Activated naive CD8-positive, alpha-beta T cell treated with anti-CD3 and anti-CD28 coated beads for 36 hours (primary cell): ENCODE measurements around the gene GPR107. TPM values are rescaled to one million over a fixed set of nuclear protein-coding genes. Genes with fewer than 3 reads are reported as not detected.

ENCODE experiments used
- DNase-seq: peaks from one replicate; pipeline ENCODE4 v3.0.0; 2021
- H3K27ac Mint-ChIP-seq: one replicate; pipeline ENCODE4 v1.8.0; 2022; ENCODE audit warnings: mild to moderate bottlenecking, moderate library complexity, mixed read lengths
- H3K27me3 Mint-ChIP-seq: one replicate; pipeline ENCODE4 v1.8.0; 2022; ENCODE audit warnings: mild to moderate bottlenecking, mixed read lengths
- H3K36me3 Mint-ChIP-seq: one replicate; pipeline ENCODE4 v1.8.0; 2021; ENCODE audit warnings: mild to moderate bottlenecking, mixed read lengths
- H3K4me1 Mint-ChIP-seq: one replicate; pipeline ENCODE4 v1.8.0; 2021; ENCODE audit warnings: mixed read lengths
- H3K4me3 Mint-ChIP-seq: one replicate; pipeline ENCODE4 v1.8.0; 2022; ENCODE audit warnings: mild to moderate bottlenecking, moderate library complexity, mixed read lengths
- H3K9me3 Mint-ChIP-seq: one replicate; pipeline ENCODE4 v1.8.0; 2022; ENCODE audit warnings: mixed read lengths
- total RNA-seq, 2 experiments: library from RNA; stranded (reverse); gene quantifications; one replicate each; pipeline ENCODE4 v1.2.3, GENCODE V29; 2021

GPR107 gene
- total RNA-seq, 2 experiments from 2014 or later = 17.7 to 19.4 TPM

GRCh38 chr9:130022566-130023143 lies 31.1 kb upstream of the GPR107 start:
- DNase-seq = no peak
- Mint-ChIP-seq H3K9me3 (no peaks in the 10 kb centered on the region), H3K4me3 (no peak overlapping the region), H3K27ac (peak overlapping the region; percentile 73), H3K27me3 (no peaks in the 10 kb centered on the region), H3K4me1 (peaks cover 86% of the 10 kb centered on the region), H3K36me3 (peaks cover 65% of the 10 kb centered on the region)

DNA sequence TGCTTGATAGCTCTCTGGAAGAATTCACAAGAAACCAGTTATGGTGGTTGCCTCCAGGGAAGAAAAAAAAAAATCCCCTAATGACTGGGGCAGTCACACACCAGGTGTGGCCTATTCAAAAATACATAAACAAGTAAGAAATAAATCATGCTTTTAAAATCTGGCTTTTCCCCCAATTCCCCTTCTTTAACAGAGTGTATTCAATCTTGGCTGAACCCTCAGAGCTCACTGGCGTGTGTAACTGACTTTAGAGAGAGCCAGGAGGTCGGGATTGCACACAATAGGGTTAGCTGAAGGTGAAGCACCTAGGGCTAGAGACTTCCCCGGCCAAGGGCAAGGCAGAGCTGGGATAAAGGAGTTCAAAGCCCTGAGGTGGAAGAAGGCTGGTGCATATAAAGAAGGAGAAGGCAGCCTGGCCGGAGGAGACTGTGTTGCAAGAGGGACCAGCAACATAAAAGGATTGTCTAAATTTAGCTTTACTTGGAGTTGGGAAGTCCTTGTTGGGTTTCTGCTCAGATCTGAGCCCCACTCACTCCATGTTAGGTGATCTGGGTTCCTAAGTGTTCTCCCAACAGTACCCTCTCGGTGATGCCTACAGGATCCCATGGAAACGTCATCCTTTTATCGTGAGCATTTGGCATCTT lies 30.4 kb upstream of the GPR107 start:
- Mint-ChIP-seq H3K4me3 (no peak overlapping the region), H3K4me1 (peaks cover 87% of the 10 kb centered on the region), H3K9me3 (no peaks in the 10 kb centered on the region), H3K27me3 (no peaks in the 10 kb centered on the region), H3K27ac (peak overlapping the region; percentile 73), H3K36me3 (peaks cover 66% of the 10 kb centered on the region)
- DNase-seq = no peak

DNA sequence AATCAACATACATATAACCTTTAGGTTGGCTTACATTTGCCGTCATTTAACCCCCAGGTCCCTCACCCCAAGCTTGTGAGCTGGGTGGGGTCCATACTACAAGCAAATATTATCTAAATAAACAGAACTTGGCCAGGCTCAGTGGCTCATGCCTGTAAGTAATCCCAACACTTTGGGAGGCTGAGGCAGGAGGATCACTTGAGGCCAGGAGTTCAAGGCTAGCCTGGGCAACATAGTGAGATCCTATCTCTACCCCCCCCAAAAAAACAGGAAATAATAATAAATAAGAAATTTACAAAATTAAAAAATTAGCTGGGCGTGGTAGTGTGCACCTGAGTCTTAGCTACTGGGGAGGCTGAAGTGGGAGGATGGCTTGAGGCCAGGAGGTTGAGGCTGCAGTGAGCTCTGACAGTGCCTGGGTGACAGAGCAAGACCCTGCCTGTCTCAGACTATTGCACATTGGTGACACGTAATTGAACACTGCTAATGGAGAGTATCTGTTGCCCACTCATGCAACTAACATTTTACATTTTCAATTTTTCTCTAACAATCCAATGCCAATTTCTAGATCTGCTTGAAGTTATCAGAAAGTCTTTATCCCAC lies 29.6 kb upstream of the GPR107 start:
- Mint-ChIP-seq H3K4me3 (no peak overlapping the region), H3K4me1 (peaks cover 90% of the 10 kb centered on the region), H3K27ac (peak overlapping the region; percentile 73), H3K36me3 (peaks cover 71% of the 10 kb centered on the region), H3K27me3 (no peaks in the 10 kb centered on the region), H3K9me3 (no peaks in the 10 kb centered on the region)
- no peak for DNase-seq

GRCh38 chr9:130024597-130024994 lies 29.1 kb upstream of the GPR107 start:
- Mint-ChIP-seq H3K4me1 (peaks cover 91% of the 10 kb centered on the region), H3K36me3 (peaks cover 72% of the 10 kb centered on the region), H3K9me3 (no peaks in the 10 kb centered on the region), H3K4me3 (no peak overlapping the region), H3K27ac (peak overlapping the region; percentile 30), H3K27me3 (no peaks in the 10 kb centered on the region)
- DNase-seq = no peak

DNA sequence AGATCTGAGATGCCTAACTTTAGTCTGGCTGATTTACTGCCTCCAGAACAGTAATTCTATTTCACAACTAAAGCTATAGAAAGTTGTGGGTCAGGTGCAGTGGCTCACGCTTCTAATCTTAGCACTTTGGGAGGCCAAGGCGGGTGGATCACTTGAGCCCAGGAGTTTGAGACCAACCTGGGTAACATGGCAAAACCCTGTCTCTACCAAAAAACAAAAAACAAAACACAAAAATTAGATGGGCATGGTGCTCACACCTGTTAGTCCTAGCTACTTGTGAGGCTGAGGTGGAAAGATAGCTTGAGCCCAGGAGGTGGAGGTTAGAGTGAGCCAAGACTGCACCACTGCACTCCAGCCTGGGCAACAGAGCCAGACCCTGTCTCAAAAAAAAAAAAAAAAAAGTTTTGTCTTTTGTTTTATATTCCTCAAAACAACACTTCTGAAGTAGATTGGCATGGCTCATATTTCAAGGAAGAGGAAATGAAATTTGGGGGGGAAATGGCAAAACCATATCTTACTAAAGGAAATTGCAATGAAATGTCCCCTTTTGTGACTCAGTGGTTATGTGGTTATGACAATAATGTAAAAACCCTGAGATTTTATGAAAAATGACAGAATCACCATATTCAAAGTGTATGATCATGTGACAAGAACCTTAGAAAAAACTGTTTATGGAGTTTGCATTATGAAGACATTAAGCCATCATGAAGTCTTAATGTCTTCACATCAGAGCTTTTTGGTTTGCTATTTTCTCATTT lies 26.9 kb upstream of the GPR107 start:
- no peak for DNase-seq
- H3K36me3 Mint-ChIP-seq = peaks cover 62% of the 10 kb centered on the region
- H3K9me3 Mint-ChIP-seq = no peaks in the 10 kb centered on the region
- H3K27me3 Mint-ChIP-seq = no peaks in the 10 kb centered on the region
- peak overlapping the region; percentile 92 for H3K27ac Mint-ChIP-seq
- peak overlapping the region; percentile 9 for H3K4me3 Mint-ChIP-seq
- peaks cover 93% of the 10 kb centered on the region for H3K4me1 Mint-ChIP-seq

DNA sequence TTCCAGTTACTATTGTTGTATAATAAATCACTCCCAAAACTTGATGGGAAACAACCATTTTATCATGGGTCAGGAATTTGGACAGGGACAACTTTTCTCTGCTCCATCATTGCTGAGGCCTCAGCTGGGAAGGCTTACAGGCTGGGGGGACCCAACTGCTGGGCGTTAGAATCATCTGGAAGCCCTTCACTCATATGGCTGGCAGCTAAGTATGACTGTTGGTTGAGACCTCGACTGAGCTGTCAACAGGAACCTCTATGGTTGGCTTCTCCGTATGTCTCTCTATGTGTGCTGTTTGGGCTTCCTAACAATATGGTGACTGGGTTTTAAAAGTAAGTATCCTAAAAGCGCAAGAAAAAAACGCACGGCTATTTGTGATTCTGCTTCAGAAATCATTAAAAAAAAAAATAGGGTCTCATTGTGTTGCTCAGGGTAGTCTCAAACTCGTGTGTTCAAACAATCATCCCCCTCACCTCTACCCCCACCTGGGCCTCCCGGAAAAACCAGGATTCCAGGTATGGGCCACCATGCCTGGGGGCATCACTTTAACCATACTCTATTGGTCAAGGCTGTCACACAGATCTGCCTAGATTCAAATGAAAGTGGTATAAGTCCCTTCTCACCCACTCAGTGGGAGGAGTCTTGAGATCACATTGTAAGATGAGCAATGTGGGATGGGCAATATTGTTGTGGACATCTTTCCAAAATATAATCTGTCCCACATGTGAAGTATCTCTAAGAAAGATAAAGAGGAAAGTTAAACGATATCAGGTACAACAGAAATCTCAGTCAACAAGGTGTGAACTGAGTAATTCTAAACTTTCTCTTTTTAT lies 26.0 kb upstream of the GPR107 start:
- no peaks in the 10 kb centered on the region for H3K9me3 Mint-ChIP-seq
- peaks cover 59% of the 10 kb centered on the region for H3K36me3 Mint-ChIP-seq
- DNase-seq = no peak
- peaks cover 95% of the 10 kb centered on the region for H3K4me1 Mint-ChIP-seq
- peak overlapping the region; percentile 92 for H3K27ac Mint-ChIP-seq
- peak overlapping the region; percentile 57 for H3K4me3 Mint-ChIP-seq
- no peaks in the 10 kb centered on the region for H3K27me3 Mint-ChIP-seq

DNA sequence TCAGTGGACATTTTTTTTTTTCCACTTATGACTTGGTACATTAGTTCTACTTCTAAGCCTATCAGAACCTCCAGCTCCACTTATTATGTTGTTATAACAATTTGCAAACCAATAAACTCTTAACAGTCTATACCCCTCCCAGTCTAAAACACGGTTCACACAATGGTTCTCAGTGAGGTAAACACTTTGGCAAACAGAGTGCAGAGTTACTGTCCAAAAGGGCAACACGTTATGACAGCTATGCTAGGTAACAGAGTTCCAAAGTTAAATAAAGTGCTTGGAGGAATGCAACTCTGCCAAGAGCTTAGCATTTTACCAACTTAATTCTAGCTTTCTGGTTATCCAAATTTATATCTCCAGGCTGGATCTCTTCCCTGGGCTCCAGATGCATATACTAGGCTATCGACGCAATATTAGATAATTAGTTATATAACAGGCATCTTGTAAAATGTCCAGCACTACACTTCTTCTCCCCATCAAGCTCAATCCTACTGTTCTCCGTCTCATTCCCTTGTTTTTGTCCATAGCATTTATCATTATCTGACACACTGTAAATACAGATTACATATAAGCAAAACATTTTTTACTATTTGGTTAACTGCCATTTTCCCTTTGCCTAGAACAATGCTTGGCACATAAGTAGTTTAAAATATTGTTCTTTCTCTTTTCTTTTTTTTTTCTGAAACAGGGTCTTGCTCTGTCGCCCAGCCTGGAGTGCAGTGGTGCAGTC lies 25.0 kb upstream of the GPR107 start:
- Mint-ChIP-seq H3K27ac (peak overlapping the region; percentile 92), H3K9me3 (no peaks in the 10 kb centered on the region), H3K27me3 (no peaks in the 10 kb centered on the region), H3K36me3 (peaks cover 64% of the 10 kb centered on the region), H3K4me1 (peaks cover 94% of the 10 kb centered on the region), H3K4me3 (peak overlapping the region; percentile 56)
- no peak for DNase-seq

DNA sequence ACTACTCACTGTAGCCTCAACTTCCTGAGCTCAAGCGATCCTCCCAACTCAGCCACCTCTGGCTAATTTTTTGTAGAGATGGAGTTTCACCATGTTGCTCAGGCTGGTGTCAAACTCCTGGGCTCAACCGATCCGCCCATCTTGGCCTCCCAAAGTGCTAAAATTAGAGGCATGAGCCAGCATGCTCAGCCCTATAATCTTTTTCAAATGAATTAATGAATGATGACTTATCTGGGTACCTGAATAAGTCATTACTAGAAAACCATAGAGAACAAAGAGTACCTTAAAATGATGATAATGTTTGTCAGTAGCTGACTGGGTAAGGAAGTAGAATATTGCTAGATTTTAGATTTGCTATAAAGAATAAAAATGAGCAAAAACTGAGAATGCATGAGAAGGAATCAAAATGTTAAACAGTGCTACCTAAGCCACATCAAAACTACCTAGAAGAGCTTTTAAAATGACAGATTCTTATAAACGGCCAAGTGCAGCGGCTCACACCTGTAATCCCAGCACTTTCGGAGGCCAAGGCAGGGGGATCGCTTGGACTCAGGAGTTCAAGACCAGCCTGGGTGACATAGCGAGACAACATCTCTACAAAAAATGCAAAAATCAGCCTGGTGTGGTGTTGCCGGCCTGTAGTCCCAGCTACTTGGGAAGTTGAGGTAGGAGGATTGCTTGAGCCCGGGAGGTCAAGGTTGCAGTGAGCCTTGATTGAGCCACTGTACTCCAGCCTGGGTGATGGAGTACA lies 24.3 kb upstream of the GPR107 start:
- DNase-seq = peak; percentile 62
- peaks cover 93% of the 10 kb centered on the region for H3K4me1 Mint-ChIP-seq
- no peaks in the 10 kb centered on the region for H3K27me3 Mint-ChIP-seq
- peak overlapping the region; percentile 56 for H3K4me3 Mint-ChIP-seq
- peaks cover 58% of the 10 kb centered on the region for H3K36me3 Mint-ChIP-seq
- peak overlapping the region; percentile 92 for H3K27ac Mint-ChIP-seq
- H3K9me3 Mint-ChIP-seq = no peaks in the 10 kb centered on the region

GRCh38 chr9:130030651-130031127 lies 23.0 kb upstream of the GPR107 start:
- Mint-ChIP-seq H3K36me3 (peaks cover 60% of the 10 kb centered on the region), H3K27me3 (no peaks in the 10 kb centered on the region), H3K27ac (peak overlapping the region; percentile 92), H3K9me3 (no peaks in the 10 kb centered on the region), H3K4me3 (no peak overlapping the region), H3K4me1 (peaks cover 96% of the 10 kb centered on the region)
- DNase-seq = no peak

DNA sequence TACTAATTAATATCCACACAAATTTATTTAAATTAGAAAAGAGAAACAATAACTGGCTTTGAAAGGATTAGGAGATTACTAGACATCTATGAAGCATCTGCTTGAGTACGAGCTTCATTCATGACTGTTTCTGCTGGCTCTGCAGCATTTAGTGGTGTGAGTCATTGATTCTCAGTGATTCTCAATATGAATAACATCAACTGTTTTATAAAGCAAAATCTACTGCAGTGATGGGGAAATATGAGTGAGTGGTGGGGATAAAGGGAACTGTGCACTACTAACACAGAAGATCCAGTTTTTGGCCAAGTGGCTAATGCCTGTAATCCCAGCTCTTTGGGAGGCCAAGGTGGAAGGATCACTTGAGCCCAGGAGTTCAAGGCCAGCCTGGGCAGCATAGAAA lies 19.1 kb upstream of the GPR107 start:
- DNase-seq = no peak
- peaks cover 46% of the 10 kb centered on the region for H3K36me3 Mint-ChIP-seq
- peak overlapping the region; percentile 92 for H3K27ac Mint-ChIP-seq
- H3K9me3 Mint-ChIP-seq = no peaks in the 10 kb centered on the region
- peak overlapping the region; percentile 61 for H3K4me3 Mint-ChIP-seq
- H3K27me3 Mint-ChIP-seq = no peaks in the 10 kb centered on the region
- peaks cover 93% of the 10 kb centered on the region for H3K4me1 Mint-ChIP-seq

DNA sequence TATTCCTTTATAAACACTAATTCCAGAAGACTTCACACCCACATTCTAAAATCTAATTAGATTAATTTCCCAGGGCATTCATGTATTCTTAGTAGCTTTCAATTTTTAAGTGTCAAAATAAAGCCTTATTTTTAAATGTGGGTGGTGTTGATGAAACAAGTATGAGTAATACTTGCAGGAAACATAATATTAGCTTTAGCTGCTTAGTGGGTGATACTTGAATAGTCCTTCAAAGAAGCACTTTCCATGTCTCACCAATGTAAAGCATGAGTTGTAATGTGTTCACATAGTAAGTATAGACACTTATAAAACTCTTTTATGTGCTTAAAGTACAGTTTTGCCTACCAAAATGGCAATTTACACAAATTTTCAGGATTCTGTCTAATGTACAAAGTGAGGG lies 17.6 kb upstream of the GPR107 start:
- peak overlapping the region; percentile 71 for H3K4me3 Mint-ChIP-seq
- H3K9me3 Mint-ChIP-seq = no peaks in the 10 kb centered on the region

DNA sequence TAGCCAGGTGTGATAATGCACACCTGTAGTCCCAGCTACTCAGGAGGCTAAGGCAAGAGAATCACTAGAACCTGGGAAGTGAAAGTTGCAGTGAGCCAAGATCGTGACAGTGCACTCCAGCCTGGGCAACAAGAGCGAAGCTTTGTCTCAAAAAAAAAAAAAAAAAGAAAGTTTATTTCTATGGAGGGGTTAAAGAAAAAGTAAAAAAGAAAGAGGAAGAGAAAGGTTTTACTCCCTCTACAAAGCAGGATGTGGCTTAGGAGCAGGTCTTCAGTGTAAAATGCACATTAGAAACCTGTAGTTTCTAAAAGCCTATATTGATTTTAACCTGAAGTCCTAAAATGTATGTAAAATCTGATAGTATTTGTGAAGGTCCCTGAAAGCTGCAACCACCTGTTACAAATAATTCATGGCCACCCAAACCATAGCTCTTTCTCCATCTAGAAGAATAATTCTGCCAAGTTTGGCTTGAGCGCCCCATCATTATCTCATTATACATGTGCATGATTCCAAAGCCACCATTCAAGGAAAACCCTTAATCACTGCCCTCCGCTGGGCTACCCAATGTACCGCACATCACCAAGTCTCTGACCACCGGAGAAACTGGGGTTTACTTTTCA lies 14.1 kb upstream of the GPR107 start:
- peaks cover 44% of the 10 kb centered on the region for H3K36me3 Mint-ChIP-seq
- peak overlapping the region; percentile 96 for H3K4me3 Mint-ChIP-seq
- no peaks in the 10 kb centered on the region for H3K27me3 Mint-ChIP-seq
- H3K27ac Mint-ChIP-seq = peak overlapping the region; percentile 97
- peaks cover 62% of the 10 kb centered on the region for H3K4me1 Mint-ChIP-seq
- DNase-seq = no peak
- no peaks in the 10 kb centered on the region for H3K9me3 Mint-ChIP-seq

More for the DNA sequence above, 17.6 kb upstream of the GPR107 start:
- H3K27ac Mint-ChIP-seq = peak overlapping the region; percentile 92
- no peaks in the 10 kb centered on the region for H3K27me3 Mint-ChIP-seq
- H3K36me3 Mint-ChIP-seq = peaks cover 49% of the 10 kb centered on the region
- peaks cover 83% of the 10 kb centered on the region for H3K4me1 Mint-ChIP-seq
- no peak for DNase-seq

- no peaks in the 10 kb centered on the region for H3K27me3 Mint-ChIP-seq
- peaks cover 58% of the 10 kb centered on the region for H3K4me1 Mint-ChIP-seq
- peaks cover 30% of the 10 kb centered on the region for H3K36me3 Mint-ChIP-seq
- peak overlapping the region; percentile 96 for H3K4me3 Mint-ChIP-seq
- H3K9me3 Mint-ChIP-seq = no peaks in the 10 kb centered on the region
- no peak for DNase-seq
- peak overlapping the region; percentile 95 for H3K27ac Mint-ChIP-seq
Measured at GRCh38 chr9:130040984-130041647, 12.6 kb upstream of the GPR107 start.
